Adrenal gland (tissue), 12 donors: ENCODE results near the gene SCYGR1. TPM values are rescaled to one million over a fixed set of nuclear protein-coding genes. Genes with fewer than 3 reads are reported as not detected.

ENCODE experiments used
- DNase-seq, 7 donors: peaks; one replicate each; pipeline ENCODE4 v3.0.0-alpha.2; 2019 to 2020
- H3K27ac ChIP-seq, 5 donors: fragments of 200-600 bp; sonication (generic) in 4 of 5; 1 replicate in 3 of 5; 2 replicates in 2 of 5; pipeline versions ENCODE4 v1.5.1 to v1.8.0; 2016 to 2020; ENCODE audit warnings: mild to moderate bottlenecking in 1 of 5
- H3K27me3 ChIP-seq: fragments of 200-600 bp; 2 replicates; pipeline ENCODE4 v1.8.0; 2021
- H3K36me3 ChIP-seq, 2 donors: fragments of 200-600 bp; replicated peaks in 1 of 2; 1 replicate in 1 of 2; 2 replicates in 1 of 2; pipeline versions ENCODE4 v1.5.1 to v1.8.0; 2018 to 2022
- H3K4me1 ChIP-seq, 2 donors: fragments of 200-600 bp; replicated peaks in 1 of 2; 1 replicate in 1 of 2; 2 replicates in 1 of 2; pipeline versions ENCODE4 v1.5.1 to v1.8.0; 2018 to 2021
- H3K4me3 ChIP-seq, 4 donors: fragments of 200-600 bp; sonication (generic) in 3 of 4; one replicate each; pipeline ENCODE4 v1.5.1; 2016 to 2018
- H3K9me3 ChIP-seq, 3 donors: fragments of 200-600 bp; sonication (generic) in 1 of 3; replicated peaks in 1 of 3; 1 replicate in 2 of 3; 2 replicates in 1 of 3; pipeline versions ENCODE4 v1.5.1 to v1.8.0; 2016 to 2021
- POLR2A ChIP-seq, 2 donors: fragments of 450-650 bp; IDR thresholded peaks; one replicate each; pipeline ENCODE4 v1.6.1; 2017; ENCODE audit warnings: antibody characterized with exemption in 2 of 2, mild to moderate bottlenecking in 2 of 2, moderate library complexity in 1 of 2
- WGBS, 4 donors: extraction: QIAGEN DNeasy Blood & Tissue Kit in 2 of 4; methylation state at CpG; one replicate each; pipeline versions ENCODE4 v1.1.5 to v1.1.7; 2013 to 2017; 5-methylcytosine and 5-hydroxymethylcytosine counted together
- intact Hi-C, 2 donors: fragments of 100-400 bp; cut with DNase I; formaldehyde crosslinking; loops; one replicate each; pipeline versions ENCODE4 v1.14.1 to v1.15.0; 2022 to 2023
- polyA plus RNA-seq, 3 donors: library from polyadenylated mRNA; stranded (reverse); fragments of 200-250 nt in 2 of 3; fragments of 350-450 nt in 1 of 3; fragmentation: Illumina TruSeq in 1 of 3; extraction: RNeasy Lipid Tissue Mini Kit (QIAGEN cat#74804) in 1 of 3; gene quantifications; one replicate each; pipeline ENCODE4 v1.2.3, GENCODE V29; 2013 to 2014
- total RNA-seq, 9 donors: library from RNA; depleted of rRNA in 4 of 9; stranded (reverse); fragments of >200 nt in 4 of 9; fragments of 120-200 nt in 1 of 9; fragmentation: NEBNext Ultra II Directional in 1 of 9; extraction: Animal tissue kit (Norgen Biotek cat#: 25700) in 1 of 9; gene quantifications; one replicate each; pipeline versions ENCODE4 v1.1.0 to v1.2.4, GENCODE V29; 2013 to 2023
- TF ChIP-seq, protein P1 (sequence below), 6 experiments: fragments of 450-650 bp in 4 of 6; fragments of 200-600 bp in 2 of 6; sonication (generic) in 1 of 6; IDR thresholded peaks; 1 replicate in 5 of 6; 2 replicates in 1 of 6; pipeline versions ENCODE4 v1.5.1 to v1.8.0; 2016 to 2021; ENCODE audit warnings: antibody characterized with exemption in 6 of 6, mild to moderate bottlenecking in 2 of 6, moderate library complexity in 1 of 6
- donor health status: healthy with polysubstance abuse.
- donor health status: Bipolar disorder and iron deficiency.
- donor health status: DM: yes; HTN: yes; CAD: no.
- donor health status: DM: no; HTN: no; CAD: no.
- donor health status: DM: no; HTN: no; CAD: no.
- donor health status: DM: yes; HTN: yes; CAD: no.

SCYGR1 gene
- total and polyA plus RNA-seq, 12 donors = not detected

DNA sequence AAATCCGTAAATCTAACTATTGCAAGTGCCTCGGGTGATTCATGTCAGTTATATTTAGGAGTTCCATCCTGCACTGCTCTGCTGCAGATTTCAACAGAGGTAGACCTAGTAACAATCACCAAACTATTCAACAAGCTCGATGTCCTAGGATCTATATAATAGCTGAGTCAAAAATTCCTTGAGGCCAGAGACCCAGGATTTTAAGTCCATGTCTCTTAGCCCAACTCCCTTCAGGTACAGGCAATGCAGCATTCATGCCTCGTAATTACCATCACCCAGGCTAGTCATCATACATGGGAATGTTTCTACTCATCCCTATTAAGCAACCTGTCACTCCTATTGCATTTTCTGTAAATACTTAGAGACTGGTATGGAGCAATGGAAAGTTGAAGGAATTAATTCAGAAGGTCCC, 9.4 kb downstream of the SCYGR1 start:
- TF ChIP-seq POLR2A (IDR thresholded peaks at IDR 0.05) = no peak
- TF ChIP-seq, protein P1, sequence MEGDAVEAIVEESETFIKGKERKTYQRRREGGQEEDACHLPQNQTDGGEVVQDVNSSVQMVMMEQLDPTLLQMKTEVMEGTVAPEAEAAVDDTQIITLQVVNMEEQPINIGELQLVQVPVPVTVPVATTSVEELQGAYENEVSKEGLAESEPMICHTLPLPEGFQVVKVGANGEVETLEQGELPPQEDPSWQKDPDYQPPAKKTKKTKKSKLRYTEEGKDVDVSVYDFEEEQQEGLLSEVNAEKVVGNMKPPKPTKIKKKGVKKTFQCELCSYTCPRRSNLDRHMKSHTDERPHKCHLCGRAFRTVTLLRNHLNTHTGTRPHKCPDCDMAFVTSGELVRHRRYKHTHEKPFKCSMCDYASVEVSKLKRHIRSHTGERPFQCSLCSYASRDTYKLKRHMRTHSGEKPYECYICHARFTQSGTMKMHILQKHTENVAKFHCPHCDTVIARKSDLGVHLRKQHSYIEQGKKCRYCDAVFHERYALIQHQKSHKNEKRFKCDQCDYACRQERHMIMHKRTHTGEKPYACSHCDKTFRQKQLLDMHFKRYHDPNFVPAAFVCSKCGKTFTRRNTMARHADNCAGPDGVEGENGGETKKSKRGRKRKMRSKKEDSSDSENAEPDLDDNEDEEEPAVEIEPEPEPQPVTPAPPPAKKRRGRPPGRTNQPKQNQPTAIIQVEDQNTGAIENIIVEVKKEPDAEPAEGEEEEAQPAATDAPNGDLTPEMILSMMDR (IDR thresholded peaks at IDR 0.05) = no peak
- Histone ChIP-seq H3K9me3 (no peaks in the 10 kb centered on the region), H3K27ac (no peak overlapping the region), H3K4me1 (no peaks in the 10 kb centered on the region), H3K27me3 (no peaks in the 10 kb centered on the region), H3K36me3 (no peaks in the 10 kb centered on the region), H3K4me3 (no peak overlapping the region)
- no peak for DNase-seq
- 71 to 90% (median 75%) methylated on average over 4 of the region's 4 CpGs for WGBS, 4 donors
- intact Hi-C loops = no loop called here

DNA sequence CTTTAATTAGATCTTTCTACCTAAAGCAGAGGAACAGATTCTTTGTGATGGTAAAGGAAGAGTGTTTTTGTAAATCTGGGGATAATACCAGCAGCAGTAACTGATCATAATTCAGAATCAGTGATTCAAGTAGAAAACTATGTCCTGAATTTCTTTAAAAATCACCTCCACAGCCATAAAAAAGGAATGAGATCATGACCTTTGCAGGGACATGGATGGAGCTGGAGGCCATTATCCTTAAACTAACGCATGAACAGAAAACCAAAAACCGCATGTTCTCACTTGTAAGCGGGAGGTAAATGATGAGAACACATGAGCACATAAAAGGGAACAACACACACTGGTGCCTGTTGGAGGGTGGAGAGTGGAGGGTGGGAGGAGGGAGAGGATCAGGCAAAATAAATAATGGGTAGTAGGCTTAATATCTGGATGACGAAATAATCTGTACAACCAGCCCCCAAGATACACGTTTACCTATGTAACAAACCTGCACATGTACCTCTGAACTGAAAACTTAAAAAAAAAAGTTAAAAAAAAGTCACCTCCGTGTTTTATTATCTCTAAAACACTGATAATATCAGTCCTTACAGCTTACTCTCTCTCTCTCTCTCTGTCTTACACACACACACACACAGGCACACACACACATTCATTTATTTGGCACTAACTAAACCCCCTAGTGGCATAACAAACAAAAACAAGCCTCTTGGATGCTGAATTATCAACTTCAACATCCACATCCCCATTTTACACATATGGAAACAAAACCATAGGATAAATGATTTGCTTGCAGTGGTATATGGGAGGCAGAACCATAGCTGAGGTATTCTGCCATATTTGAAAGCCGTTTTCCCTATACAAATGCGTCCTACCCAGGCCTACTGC, 10.0 kb downstream of the SCYGR1 start:
- Histone ChIP-seq H3K4me1 (no peaks in the 10 kb centered on the region), H3K27me3 (no peaks in the 10 kb centered on the region), H3K9me3 (no peaks in the 10 kb centered on the region), H3K27ac (no peak overlapping the region), H3K36me3 (no peaks in the 10 kb centered on the region), H3K4me3 (no peak overlapping the region)
- 69 to 81% (median 77%) methylated on average over 8 of the region's 8 CpGs for WGBS, 4 donors
- intact Hi-C loops = no loop called here
- TF ChIP-seq, protein P1 (IDR thresholded peaks at IDR 0.05) = peak in 1 of 6 experiments; percentile 14
- no peak for TF ChIP-seq POLR2A (IDR thresholded peaks at IDR 0.05)
- no peak for DNase-seq

DNA sequence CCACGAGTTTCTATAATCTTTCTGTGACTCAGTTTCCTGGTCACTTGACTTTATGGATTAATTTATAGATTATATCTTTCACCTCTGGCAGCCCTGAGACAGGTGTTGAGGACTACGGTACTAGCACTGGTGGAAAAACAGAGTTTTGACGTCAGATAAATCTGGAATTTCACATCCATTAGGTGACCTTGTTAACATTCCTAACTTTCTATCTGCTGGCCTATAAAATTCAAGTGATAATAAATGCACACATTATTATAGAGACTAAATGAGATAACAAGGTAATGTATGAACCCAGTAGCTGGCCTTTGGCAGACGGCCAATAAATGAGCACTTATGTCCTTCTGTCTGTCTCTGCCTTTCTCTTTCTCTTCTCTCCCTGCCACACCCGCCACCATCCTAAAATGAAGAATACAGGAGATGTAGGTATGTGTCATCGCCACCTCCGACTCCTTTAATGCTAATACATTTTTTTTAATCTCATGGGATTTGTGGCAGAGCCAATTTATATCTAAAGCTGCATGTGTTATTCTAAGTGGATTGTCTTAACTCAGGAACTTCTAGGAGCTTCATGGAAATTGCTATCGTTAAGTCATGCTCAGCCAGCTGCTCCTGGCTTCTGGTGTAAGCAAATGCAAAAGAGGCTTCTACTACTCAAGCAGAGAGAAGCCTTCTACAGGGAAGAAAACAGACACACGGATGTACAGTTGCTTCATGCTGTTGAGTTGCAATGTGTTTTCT, 10.9 kb downstream of the SCYGR1 start:
- 63 to 66% (median 64%) methylated on average over 9 of the region's 9 CpGs for WGBS, 4 donors
- no peak for TF ChIP-seq POLR2A (IDR thresholded peaks at IDR 0.05)
- TF ChIP-seq, protein P1 (IDR thresholded peaks at IDR 0.05) = no peak
- peak in 2 of 7 donors; percentile 29 to 35 for DNase-seq
- intact Hi-C loops = no loop called here
- Histone ChIP-seq H3K4me1 (no peaks in the 10 kb centered on the region), H3K27ac (no peak overlapping the region), H3K27me3 (no peaks in the 10 kb centered on the region), H3K36me3 (no peaks in the 10 kb centered on the region), H3K9me3 (no peaks in the 10 kb centered on the region), H3K4me3 (no peak overlapping the region)

DNA sequence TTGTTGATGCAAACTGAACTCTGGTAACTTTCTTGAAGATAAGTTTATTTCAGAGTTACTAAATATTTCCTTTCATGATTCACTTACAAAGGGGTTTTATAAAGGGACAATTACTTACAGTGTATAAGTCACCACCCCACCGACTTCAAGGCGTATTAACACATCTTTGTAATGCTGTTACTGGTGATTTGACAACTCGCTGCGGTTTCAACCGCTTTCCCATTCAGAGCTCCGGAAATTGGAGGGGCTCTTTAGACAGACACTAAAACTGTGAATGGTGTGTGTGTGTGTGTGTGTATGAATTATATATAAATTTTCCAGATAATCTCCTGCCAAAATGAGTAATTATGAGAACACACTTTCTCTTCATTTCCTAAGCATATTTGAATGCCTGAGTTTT, 13.6 kb downstream of the SCYGR1 start:
- DNase-seq = no peak
- Histone ChIP-seq H3K9me3 (no peaks in the 10 kb centered on the region), H3K27ac (no peak overlapping the region), H3K36me3 (no peaks in the 10 kb centered on the region), H3K4me1 (peaks cover 4 to 12% of the 10 kb centered on the region in 2 donors), H3K27me3 (no peaks in the 10 kb centered on the region), H3K4me3 (no peak overlapping the region)
- no peak for TF ChIP-seq POLR2A (IDR thresholded peaks at IDR 0.05)
- TF ChIP-seq, protein P1 (IDR thresholded peaks at IDR 0.05) = no peak
- 70 to 81% (median 77%) methylated on average over 6 of the region's 6 CpGs for WGBS, 4 donors
- intact Hi-C loops = no loop called here
